OCI-LY1 (cell line): ENCODE results near the gene NIPSNAP2.

Experiments
- H2AFZ ChIP-seq: fragments of 200-600 bp; sonication (generic), shearing (Covaris generic); 2 replicates; pipeline ENCODE4 v1.6.0; 2014; ENCODE audit warnings: antibody characterized with exemption, mild to moderate bottlenecking, low read length
- H3F3A ChIP-seq: fragments of 200-600 bp; sonication (generic), shearing (Covaris generic); 2 replicates; pipeline ENCODE4 v1.6.0; 2014; ENCODE audit warnings: mild to moderate bottlenecking, antibody characterized with exemption, low read length, moderate library complexity; ENCODE audit not compliant: insufficient read depth
- H3K27ac ChIP-seq: fragments of 200-600 bp; sonication (generic); 2 replicates; pipeline ENCODE4 v1.5.1; 2014; ENCODE audit warnings: low read length, mixed run types, mild to moderate bottlenecking, low read depth; ENCODE audit not compliant: poor library complexity, severe bottlenecking
- H3K27me3 ChIP-seq: fragments of 200-600 bp; sonication (generic); 2 replicates; pipeline ENCODE4 v1.6.0; 2014; ENCODE audit warnings: antibody characterized with exemption, mild to moderate bottlenecking, low read length, moderate library complexity; ENCODE audit not compliant: insufficient read depth
- H3K36me3 ChIP-seq: fragments of 200-600 bp; sonication (generic); 2 replicates; pipeline ENCODE4 v1.6.1; 2014; ENCODE audit warnings: mild to moderate bottlenecking, antibody characterized with exemption, low read length, moderate library complexity, mixed read lengths; ENCODE audit not compliant: insufficient read depth
- H3K4me1 ChIP-seq: fragments of 200-600 bp; sonication (generic); 2 replicates; pipeline ENCODE4 v1.5.1; 2014; ENCODE audit warnings: mild to moderate bottlenecking, low read length, moderate library complexity; ENCODE audit not compliant: insufficient read depth, severe bottlenecking
- H3K4me2 ChIP-seq: fragments of 200-600 bp; sonication (generic), shearing (Covaris generic); 2 replicates; pipeline ENCODE4 v1.6.1; 2014; ENCODE audit warnings: low read length
- H3K4me3 ChIP-seq: fragments of 200-600 bp; sonication (generic); 2 replicates; pipeline ENCODE4 v1.5.1; 2014; ENCODE audit warnings: low read length, low read depth, mild to moderate bottlenecking, mixed read lengths; ENCODE audit not compliant: poor library complexity, severe bottlenecking
- H3K79me2 ChIP-seq: fragments of 200-600 bp; shearing (Covaris generic); 2 replicates; pipeline ENCODE4 v1.6.1; 2016; ENCODE audit warnings: mixed run types, low read length, mixed read lengths; ENCODE audit not compliant: insufficient read depth
- H3K9ac ChIP-seq: fragments of 200-600 bp; sonication (generic), shearing (Covaris generic); 2 replicates; pipeline ENCODE4 v1.6.1; 2014; ENCODE audit warnings: mild to moderate bottlenecking, low read length, mixed read lengths
- H3K9me2 ChIP-seq: fragments of 200-600 bp; sonication (generic), shearing (Covaris generic); 2 replicates; pipeline ENCODE4 v1.6.1; 2014; ENCODE audit warnings: low read depth, mild to moderate bottlenecking, low read length, mixed read lengths
- H3K9me3 ChIP-seq: fragments of 200-600 bp; shearing (Covaris generic); 2 replicates; pipeline ENCODE4 v1.6.1; 2014; ENCODE audit warnings: low read length, mixed read lengths
- H4K20me1 ChIP-seq: fragments of 200-600 bp; sonication (generic), shearing (Covaris generic); 2 replicates; pipeline ENCODE4 v1.6.0; 2016; ENCODE audit warnings: mild to moderate bottlenecking, low read length; ENCODE audit not compliant: insufficient read depth
- EZH2 ChIP-seq: fragments of 200-600 bp; sonication (generic), shearing (Covaris generic); IDR thresholded peaks from 2 replicates; pipeline ENCODE4 v1.8.0; 2017; ENCODE audit warnings: borderline replicate concordance, mixed run types, mild to moderate bottlenecking, antibody characterized with exemption, low read length, moderate library complexity, mixed read lengths
- TF ChIP-seq, protein P1 (sequence below): fragments of 200-600 bp; sonication (generic), shearing (Covaris generic); IDR thresholded peaks from 2 replicates; pipeline ENCODE4 v1.5.1; 2017; ENCODE audit warnings: mild to moderate bottlenecking, antibody characterized with exemption, low read length, moderate library complexity, mixed read lengths

NIPSNAP2 gene

GRCh38 chr7:55931421-55932151 is 32.8 kb upstream of the NIPSNAP2 start:
- H2AFZ ChIP-seq, result no peak overlapping the region
- H3F3A ChIP-seq, result no peaks in the 10 kb centered on the region
- no peak for TF ChIP-seq EZH2
- TF ChIP-seq, protein P1, sequence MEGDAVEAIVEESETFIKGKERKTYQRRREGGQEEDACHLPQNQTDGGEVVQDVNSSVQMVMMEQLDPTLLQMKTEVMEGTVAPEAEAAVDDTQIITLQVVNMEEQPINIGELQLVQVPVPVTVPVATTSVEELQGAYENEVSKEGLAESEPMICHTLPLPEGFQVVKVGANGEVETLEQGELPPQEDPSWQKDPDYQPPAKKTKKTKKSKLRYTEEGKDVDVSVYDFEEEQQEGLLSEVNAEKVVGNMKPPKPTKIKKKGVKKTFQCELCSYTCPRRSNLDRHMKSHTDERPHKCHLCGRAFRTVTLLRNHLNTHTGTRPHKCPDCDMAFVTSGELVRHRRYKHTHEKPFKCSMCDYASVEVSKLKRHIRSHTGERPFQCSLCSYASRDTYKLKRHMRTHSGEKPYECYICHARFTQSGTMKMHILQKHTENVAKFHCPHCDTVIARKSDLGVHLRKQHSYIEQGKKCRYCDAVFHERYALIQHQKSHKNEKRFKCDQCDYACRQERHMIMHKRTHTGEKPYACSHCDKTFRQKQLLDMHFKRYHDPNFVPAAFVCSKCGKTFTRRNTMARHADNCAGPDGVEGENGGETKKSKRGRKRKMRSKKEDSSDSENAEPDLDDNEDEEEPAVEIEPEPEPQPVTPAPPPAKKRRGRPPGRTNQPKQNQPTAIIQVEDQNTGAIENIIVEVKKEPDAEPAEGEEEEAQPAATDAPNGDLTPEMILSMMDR, result no peak
- H3K4me3 ChIP-seq, result no peak overlapping the region
- no peaks in the 10 kb centered on the region for H3K27me3 ChIP-seq
- no peak overlapping the region for H3K27ac ChIP-seq
- no peaks in the 10 kb centered on the region for H4K20me1 ChIP-seq
- H3K36me3 ChIP-seq, result no peaks in the 10 kb centered on the region
- H3K4me2 ChIP-seq, result no peak overlapping the region
- H3K9me2 ChIP-seq, result no peaks in the 10 kb centered on the region
- peaks cover 4% of the 10 kb centered on the region for H3K9me3 ChIP-seq
- no peak overlapping the region for H3K9ac ChIP-seq
- peaks cover 9% of the 10 kb centered on the region for H3K4me1 ChIP-seq
- no peaks in the 10 kb centered on the region for H3K79me2 ChIP-seq

GRCh38 chr7:55939514-55940123 is 24.8 kb upstream of the NIPSNAP2 start:
- no peaks in the 10 kb centered on the region for H4K20me1 ChIP-seq
- H3F3A ChIP-seq, result no peaks in the 10 kb centered on the region
- H2AFZ ChIP-seq, result no peak overlapping the region
- no peak overlapping the region for H3K27ac ChIP-seq
- H3K4me2 ChIP-seq, result no peak overlapping the region
- H3K9me2 ChIP-seq, result no peaks in the 10 kb centered on the region
- H3K79me2 ChIP-seq, result no peaks in the 10 kb centered on the region
- H3K4me3 ChIP-seq, result no peak overlapping the region
- H3K27me3 ChIP-seq, result no peaks in the 10 kb centered on the region
- TF ChIP-seq, protein P1, result no peak
- TF ChIP-seq EZH2, result no peak
- no peaks in the 10 kb centered on the region for H3K36me3 ChIP-seq
- H3K9me3 ChIP-seq, result peaks cover 28% of the 10 kb centered on the region
- no peaks in the 10 kb centered on the region for H3K4me1 ChIP-seq
- H3K9ac ChIP-seq, result no peak overlapping the region

DNA sequence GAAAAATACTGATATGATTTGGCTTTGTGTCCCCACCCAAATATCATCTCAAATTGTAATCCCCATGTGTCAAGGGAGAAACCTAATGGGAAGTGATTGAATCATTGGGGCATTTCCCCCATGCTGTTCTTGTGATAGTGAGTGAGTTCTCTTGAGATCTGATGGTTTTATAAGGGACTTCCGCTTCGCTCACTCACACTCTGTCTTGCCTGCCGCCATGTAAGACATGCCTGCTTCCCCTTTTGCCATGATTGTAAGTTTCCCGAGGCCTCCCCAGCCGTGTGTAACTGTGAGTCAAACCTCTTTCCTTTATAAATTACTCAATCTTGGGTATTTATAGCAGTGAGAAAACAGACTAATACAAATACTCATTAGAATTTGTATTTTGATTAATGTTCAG is 17.8 kb upstream of the NIPSNAP2 start:
- Histone ChIP-seq H3K4me2 (no peak overlapping the region), H3K4me3 (no peak overlapping the region), H2AFZ (no peak overlapping the region), H3K9me2 (no peaks in the 10 kb centered on the region), H3F3A (no peaks in the 10 kb centered on the region), H3K36me3 (no peaks in the 10 kb centered on the region), H3K27ac (no peak overlapping the region), H3K9ac (no peak overlapping the region), H3K79me2 (no peaks in the 10 kb centered on the region), H4K20me1 (no peaks in the 10 kb centered on the region), H3K4me1 (no peaks in the 10 kb centered on the region), H3K27me3 (no peaks in the 10 kb centered on the region), H3K9me3 (peaks cover 20% of the 10 kb centered on the region)
- TF ChIP-seq, protein P1, result no peak
- TF ChIP-seq EZH2, result no peak
